Ovary (tissue), 9 donors: ENCODE results near the gene RRH. TPM values are rescaled to one million over a fixed set of nuclear protein-coding genes. Genes with fewer than 3 reads are reported as not detected.
"Not testable (repeated sequence)": the region's sequence is repeated elsewhere in the genome, so short reads cannot be mapped to it uniquely, and the experiment has no call there.

Experiments
- DNase-seq, 5 donors: peaks; one replicate each; pipeline ENCODE4 v3.0.0-alpha.2; 2019 to 2020
- H3K27ac ChIP-seq, 2 donors: fragments of 200-600 bp; one replicate each; pipeline versions ENCODE4 v1.5.1 to v1.8.0; 2019 to 2022
- H3K27me3 ChIP-seq: fragments of 200-600 bp; one replicate; pipeline ENCODE4 v1.8.0; 2022
- H3K36me3 ChIP-seq: fragments of 200-600 bp; sonication (generic); one replicate; pipeline ENCODE4 v1.5.1; 2019
- H3K4me1 ChIP-seq: one replicate; pipeline ENCODE4 v1.8.1; 2013; ENCODE audit warnings: mild to moderate bottlenecking, moderate library complexity; ENCODE audit not compliant: insufficient read depth
- H3K4me3 ChIP-seq: fragments of 200-600 bp; sonication (generic); one replicate; pipeline ENCODE4 v1.5.1; 2017
- H3K9me3 ChIP-seq, 2 donors: fragments of 200-600 bp in 1 of 2; sonication (generic) in 1 of 2; one replicate each; pipeline versions ENCODE4 v1.5.1 to v1.8.1; 2013 to 2019; ENCODE audit warnings: mild to moderate bottlenecking in 1 of 2, moderate library complexity in 1 of 2
- CTCF ChIP-seq, 3 donors: fragments of 450-650 bp in 2 of 3; fragments of 200-600 bp in 1 of 3; IDR thresholded peaks; one replicate each; pipeline versions ENCODE4 v1.5.1 to v1.8.0; 2016 to 2022; ENCODE audit warnings: antibody characterized with exemption in 3 of 3, mild to moderate bottlenecking in 1 of 3
- EP300 ChIP-seq: sonication (generic); formaldehyde crosslinking; IDR thresholded peaks from one replicate; pipeline ENCODE4 v1.6.1; 2017; ENCODE audit warnings: antibody characterized with exemption
- POLR2A ChIP-seq: fragments of 450-650 bp; IDR thresholded peaks from one replicate; pipeline ENCODE4 v1.6.1; 2017; ENCODE audit warnings: antibody characterized with exemption, mild to moderate bottlenecking, moderate library complexity
- WGBS, 3 donors: extraction: QIAGEN DNeasy Blood & Tissue Kit in 1 of 3; methylation state at CpG; one replicate each; pipeline versions ENCODE4 v1.1.5 to v1.1.7; 2013 to 2017; 5-methylcytosine and 5-hydroxymethylcytosine counted together
- intact Hi-C, 4 donors: fragments of 100-400 bp; cut with DNase I; formaldehyde crosslinking; loops; one replicate each; pipeline versions ENCODE4 v1.11.0 to v1.15.1; 2022 to 2023
- polyA plus RNA-seq, 2 donors: library from polyadenylated mRNA; stranded (reverse); fragments of 200-250 nt in 1 of 2; fragments of 350-450 nt in 1 of 2; fragmentation: Illumina TruSeq in 1 of 2; extraction: RNeasy Lipid Tissue Mini Kit (QIAGEN cat#74804) in 1 of 2; gene quantifications; one replicate each; pipeline ENCODE4 v1.2.3, GENCODE V29; 2013 to 2014
- total RNA-seq, 7 donors: library from RNA; depleted of rRNA in 2 of 7; stranded (reverse); fragments of >200 nt in 2 of 7; fragmentation: NEBNext Ultra II Directional in 3 of 7; extraction: Animal tissue kit (Norgen Biotek cat#: 25700) in 3 of 7; gene quantifications; one replicate each; pipeline versions ENCODE4 v1.1.0 to v1.2.4, GENCODE V29; 2016 to 2023
- donor health status: DM: no; HTN: no; CAD: no; lungs with moderate emphysema.
- donor health status: DM: no; HTN: no; CAD: no.
- donor health status: Bipolar disorder and iron deficiency.
- donor health status: DM: yes; HTN: yes; CAD: no.
- donor health status: DM: no; HTN: no; CAD: no.
- donor health status: DM: yes; HTN: yes; CAD: no.

Gene RRH
- total and polyA plus RNA-seq, 9 donors = 0.06 to 0.57 (median 0.27) TPM; not detected in 3

GRCh38 chr4:109872065-109872464, 44.3 kb downstream of the RRH start:
- Histone ChIP-seq H3K36me3 (no peaks in the 10 kb centered on the region), H3K27ac (no peak overlapping the region), H3K4me3 (no peak overlapping the region), H3K4me1 (no peaks in the 10 kb centered on the region), H3K27me3 (no peaks in the 10 kb centered on the region), H3K9me3 (no peaks in the 10 kb centered on the region)
- TF ChIP-seq EP300 (no peak), POLR2A (no peak), CTCF (IDR thresholded peaks at IDR 0.05) (no peak)
- no peak for DNase-seq
- WGBS, 3 donors = 90 to 97% (median 91%) methylated on average over 2 of the region's 2 CpGs
- intact Hi-C loops = no loop called here

GRCh38 chr4:109872950-109873656, 45.3 kb downstream of the RRH start:
- Histone ChIP-seq H3K27ac (no peak overlapping the region), H3K9me3 (no peaks in the 10 kb centered on the region), H3K27me3 (no peaks in the 10 kb centered on the region), H3K4me1 (no peaks in the 10 kb centered on the region), H3K4me3 (no peak overlapping the region), H3K36me3 (no peaks in the 10 kb centered on the region)
- DNase-seq = no peak
- TF ChIP-seq EP300 = no peak
- no peak for TF ChIP-seq CTCF (IDR thresholded peaks at IDR 0.05)
- TF ChIP-seq POLR2A = no peak
- intact Hi-C loops = no loop called here
- 94 to 96% (median 95%) methylated on average over 6 of the region's 6 CpGs for WGBS, 3 donors

- no peak for DNase-seq
- Histone ChIP-seq H3K36me3 (no peaks in the 10 kb centered on the region), H3K27me3 (no peaks in the 10 kb centered on the region), H3K4me3 (no peak overlapping the region), H3K4me1 (no peaks in the 10 kb centered on the region), H3K9me3 (no peaks in the 10 kb centered on the region), H3K27ac (no peak overlapping the region)
- 45 to 53% (median 48%) methylated on average over 11 of the region's 11 CpGs for WGBS, 3 donors
- intact Hi-C loops = no loop called here
- TF ChIP-seq CTCF (IDR thresholded peaks at IDR 0.05) = no peak
- TF ChIP-seq POLR2A = no peak
- TF ChIP-seq EP300 = no peak
Measured at GRCh38 chr4:109873791-109874514, 46.2 kb downstream of the RRH start.

- no peak overlapping the region for H3K4me3 ChIP-seq
- intact Hi-C loops = no loop called here
- WGBS, 3 donors = 86 to 95% (median 95%) methylated on average over 1 of the region's 1 CpG
- no peaks in the 10 kb centered on the region for H3K36me3 ChIP-seq
- TF ChIP-seq POLR2A (no peak), CTCF (IDR thresholded peaks at IDR 0.05) (no peak)
- no peak overlapping the region for H3K27ac ChIP-seq
- H3K9me3 ChIP-seq = no peaks in the 10 kb centered on the region
- no peaks in the 10 kb centered on the region for H3K27me3 ChIP-seq
- H3K4me1 ChIP-seq = no peaks in the 10 kb centered on the region
- DNase-seq = no peak
Measured at GRCh38 chr4:109875106-109875505, 47.3 kb downstream of the RRH start.

- H3K27me3 ChIP-seq, H3K4me3 ChIP-seq, H3K27ac ChIP-seq, DNase-seq, H3K36me3 ChIP-seq, H3K9me3 ChIP-seq, intact Hi-C loops, H3K4me1 ChIP-seq: not testable (repeated sequence)
- 56 to 79% (median 65%) methylated on average over 2 of the region's 2 CpGs for WGBS, 3 donors
Measured at GRCh38 chr4:109875553-109875952, 47.8 kb downstream of the RRH start.
